IMR-90 (cell line): ENCODE results near the gene DNAH8. TPM values are rescaled to one million over a fixed set of nuclear protein-coding genes. Genes with fewer than 3 reads are reported as not detected.

ENCODE experiments used
- ATAC-seq: fragments of 200-7000 bp; cut with Tn5 transposase; 2 replicates; pipeline ENCODE4 v1.9.1; 2020; ENCODE audit warnings: low read depth, mild to moderate bottlenecking, moderate library complexity
- BruUV-seq: library from RNA; stranded (reverse); fragments of 400-500 nt; replicated peaks from 2 replicates; lab custom pipeline; 2021; lab: Mats Ljungman, UMichigan
- CTCF ChIA-PET: fragments of 300-600 bp; formaldehyde crosslinking; extraction: SDS; loops from one replicate; lab custom pipeline; 2021; ENCODE audit warnings: antibody characterized with exemption; lab: Yijun Ruan, JAX
- POLR2A ChIA-PET: fragments of 300-600 bp; sonication (Branson Sonifier 250); formaldehyde crosslinking; loops from one replicate; lab custom pipeline; 2022; ENCODE audit warnings: antibody characterized with exemption; ENCODE audit not compliant: unreplicated experiment; lab: Charles Lee
- DNase-seq: peaks from one replicate; pipeline ENCODE4 v3.0.0; 2013
- H2AFZ ChIP-seq: replicated peaks from 2 replicates; pipeline ENCODE3; 2013; ENCODE audit warnings: low read length, mild to moderate bottlenecking; ENCODE audit not compliant: poor library complexity
- H2AK5ac ChIP-seq: 2 replicates; pipeline ENCODE4 v1.6.1; 2013; ENCODE audit warnings: low read depth, low read length, inconsistent platforms
- H2AK9ac ChIP-seq: replicated peaks from 2 replicates; pipeline ENCODE3; 2013; ENCODE audit warnings: mild to moderate bottlenecking, low read depth, low read length, moderate library complexity; ENCODE audit not compliant: poor library complexity
- H2BK120ac ChIP-seq: 2 replicates; pipeline ENCODE4 v1.6.1; 2013; ENCODE audit warnings: low read depth, low read length, inconsistent platforms
- H2BK15ac ChIP-seq: 3 replicates; pipeline ENCODE4 v1.6.1; 2013; ENCODE audit warnings: low read depth, low read length, inconsistent platforms
- H2BK20ac ChIP-seq: 2 replicates; pipeline ENCODE4 v1.6.1; 2013; ENCODE audit warnings: low read depth, mild to moderate bottlenecking, inconsistent platforms, low read length, moderate library complexity
- H2BK5ac ChIP-seq: 2 replicates; pipeline ENCODE4 v1.6.1; 2013; ENCODE audit warnings: mild to moderate bottlenecking, low read depth, low read length, inconsistent platforms; ENCODE audit not compliant: poor library complexity, severe bottlenecking
- H3K14ac ChIP-seq: replicated peaks from 2 replicates; pipeline ENCODE4 v1.6.1; 2013; ENCODE audit warnings: low read depth, low read length, inconsistent platforms
- H3K18ac ChIP-seq: 2 replicates; pipeline ENCODE4 v1.6.1; 2013; ENCODE audit warnings: low read depth, low read length, control low read depth
- H3K23ac ChIP-seq: 2 replicates; pipeline ENCODE4 v1.6.1; 2013; ENCODE audit warnings: low read depth, low read length, inconsistent platforms
- H3K27ac ChIP-seq: 2 replicates; pipeline ENCODE4 v1.5.1; 2013; ENCODE audit warnings: mild to moderate bottlenecking, control low read depth, low read length; ENCODE audit not compliant: insufficient read depth
- H3K27me3 ChIP-seq: 2 replicates; pipeline ENCODE4 v1.6.1; 2013; ENCODE audit warnings: low read length; ENCODE audit not compliant: control insufficient read depth, insufficient read depth
- H3K36me3 ChIP-seq: 2 replicates; pipeline ENCODE4 v1.6.1; 2013; ENCODE audit warnings: low read length, mixed read lengths; ENCODE audit not compliant: control insufficient read depth, insufficient read depth
- H3K4ac ChIP-seq: 2 replicates; pipeline ENCODE4 v1.6.1; 2013; ENCODE audit warnings: low read depth, low read length, inconsistent platforms
- H3K4me1 ChIP-seq: 2 replicates; pipeline ENCODE4 v1.6.1; 2013; ENCODE audit warnings: low read length, mixed read lengths; ENCODE audit not compliant: control insufficient read depth, insufficient read depth
- H3K4me2 ChIP-seq: 2 replicates; pipeline ENCODE4 v1.6.1; 2013; ENCODE audit warnings: low read depth, mild to moderate bottlenecking, control low read depth, low read length, moderate library complexity
- H3K4me3 ChIP-seq: 2 replicates; pipeline ENCODE4 v1.5.1; 2013; ENCODE audit warnings: low read depth, mild to moderate bottlenecking, control low read depth, low read length, moderate library complexity; ENCODE audit not compliant: insufficient read depth
- H3K56ac ChIP-seq: 2 replicates; pipeline ENCODE4 v1.6.1; 2013; ENCODE audit warnings: low read length, inconsistent platforms; ENCODE audit not compliant: insufficient read depth; ENCODE audit errors: extremely low read depth
- H3K79me1 ChIP-seq, 2 experiments: 2 replicates each; pipeline ENCODE4 v1.6.1; 2013; ENCODE audit warnings: low read length in 2 of 2, inconsistent platforms in 1 of 2, low read depth in 1 of 2
- H3K9ac ChIP-seq: 2 replicates; pipeline ENCODE4 v1.6.1; 2013; ENCODE audit warnings: low read depth, low read length, control low read depth
- H3K9me1 ChIP-seq: 2 replicates; pipeline ENCODE4 v1.6.1; 2013; ENCODE audit warnings: low read length, inconsistent platforms; ENCODE audit not compliant: insufficient read depth
- H3K9me3 ChIP-seq: 2 replicates; pipeline ENCODE4 v1.6.1; 2013; ENCODE audit warnings: low read length; ENCODE audit not compliant: control insufficient read depth, insufficient read depth
- H4K20me1 ChIP-seq: 2 replicates; pipeline ENCODE4 v1.6.1; 2013; ENCODE audit warnings: low read length, inconsistent platforms; ENCODE audit not compliant: insufficient read depth
- H4K5ac ChIP-seq: 2 replicates; pipeline ENCODE4 v1.6.1; 2013; ENCODE audit warnings: mild to moderate bottlenecking, low read depth, low read length, control low read depth
- H4K8ac ChIP-seq, 2 experiments: 2 replicates each; pipeline ENCODE4 v1.6.1; 2013; ENCODE audit warnings: low read depth in 2 of 2, low read length in 2 of 2, control low read depth in 1 of 2, inconsistent platforms in 1 of 2
- H4K91ac ChIP-seq: 2 replicates; pipeline ENCODE4 v1.6.1; 2013; ENCODE audit warnings: low read depth, low read length, inconsistent platforms; ENCODE audit not compliant: insufficient read depth
- CTCF ChIP-seq: conservative IDR thresholded peaks from 2 replicates; pipeline ENCODE4 v1.5.1; 2012; ENCODE audit warnings: mild to moderate bottlenecking, low read depth, low read length, improper control_type of control experiment
- POLR2A ChIP-seq: IDR thresholded peaks from 2 replicates; pipeline ENCODE4 v1.6.1; 2012; ENCODE audit warnings: mild to moderate bottlenecking, low read depth, low read length
- USF2 ChIP-seq: fragments of 150-350 bp; IDR thresholded peaks from 2 replicates; pipeline ENCODE4 v1.6.1; 2017; ENCODE audit warnings: mild to moderate bottlenecking, antibody characterized with exemption, low read length, low read depth
- WGBS, 2 experiments: methylation state at CpG; one replicate each; pipeline versions ENCODE4 v1.1.5 to v1.1.7; 2013; ENCODE audit warnings: missing lambda C conversion rate in 2 of 2; ENCODE audit not compliant: insufficient read length in 1 of 2; ENCODE audit errors: extremely low coverage in 2 of 2; 5-methylcytosine and 5-hydroxymethylcytosine counted together
- dilution Hi-C: fragments of 300-500 bp; cut with HindIII; formaldehyde crosslinking; loops from one replicate; pipeline ENCODE4 v1.14.3; 2018; ENCODE audit warnings: low sequenced_read_pairs; ENCODE audit not compliant: unreplicated experiment
- in situ Hi-C: fragments of 300-500 bp; cut with MboI; formaldehyde crosslinking; loops from 3 replicates; pipeline ENCODE4 v1.14.3; 2019; ENCODE audit warnings: low sequenced_read_pairs, inconsistent platforms, mixed read lengths
- intact Hi-C: fragments of 100-400 bp; cut with micrococcal nuclease; formaldehyde crosslinking; loops from 2 replicates; pipeline ENCODE4 v1.10.0; 2022
- polyA plus RNA-seq, 3 experiments: library from polyadenylated mRNA; depleted of rRNA; stranded (reverse); fragments of >200 nt; gene quantifications; 2 replicates each; pipeline ENCODE4 v1.2.3, GENCODE V29; 2012; ENCODE audit warnings: low replicate concordance in 1 of 3
- total RNA-seq: library from RNA; depleted of rRNA; stranded (reverse); fragments of >200 nt; gene quantifications from 2 replicates; pipeline ENCODE4 v1.2.3, GENCODE V29; 2012

Gene DNAH8
- total and polyA plus RNA-seq, 2 of the 4 experiments (the other 2 are of a cell fraction) = not detected

GRCh38 chr6:38943964-38944363 lies 228.9 kb downstream of the DNAH8 start:
- no peak for ATAC-seq
- POLR2A ChIA-PET = no interaction called here
- intact Hi-C loops = no loop called here

More at GRCh38 chr6:38943964-38944363, 228.9 kb downstream of the DNAH8 start:
- no TSS peak for BruUV-seq
- Histone ChIP-seq H3K27ac (no peak overlapping the region), H3K14ac (no peak overlapping the region), H3K23ac (no peak overlapping the region), H2AFZ (no peak overlapping the region), H2AK5ac (no peak overlapping the region), H4K20me1 (no peaks in the 10 kb centered on the region), H3K79me1 (no peaks in the 10 kb centered on the region), H3K4ac (no peak overlapping the region), H4K91ac (no peak overlapping the region), H2BK120ac (no peak overlapping the region), H2BK5ac (no peak overlapping the region), H2BK15ac (no peak overlapping the region), H3K56ac (no peak overlapping the region), H3K9ac (no peak overlapping the region), H3K27me3 (no peaks in the 10 kb centered on the region), H3K4me2 (no peak overlapping the region), H3K36me3 (no peaks in the 10 kb centered on the region), H3K9me3 (no peaks in the 10 kb centered on the region), H2AK9ac (no peak overlapping the region), H4K8ac (no peak overlapping the region), H3K4me3 (no peak overlapping the region), H3K18ac (no peak overlapping the region), H3K9me1 (no peaks in the 10 kb centered on the region), H3K4me1 (no peaks in the 10 kb centered on the region), H4K5ac (no peak overlapping the region), H2BK20ac (no peak overlapping the region)
- dilution Hi-C loops (no loop called here), in situ Hi-C loops (no loop called here)
- TF ChIP-seq POLR2A (no peak), CTCF (no peak), USF2 (no peak)
- WGBS, 2 experiments = no CpG with 5 or more reads among the region's 4 CpGs
- no peak for DNase-seq
- CTCF ChIA-PET = interaction anchor here (0.8 to 1.5 kb wide), 2 partner anchors 9 to 158 kb away, joined by 3 read pairs; no protein-coding TSS in a partner anchor
